Measurements from ENCODE around the gene PFKFB4.

The PFKFB4 gene

GRCh38 chr3:48556796-48557626, at the start of gene PFKFB4:
Gene PFKFB4, minus strand, starts transcription at chr3:48556803. Its CDS starts 26 bp downstream, at chr3:48556777.
- DNase-seq = peak; percentile 97

GRCh38 chr3:48601622-48601994, 45.0 kb upstream of the PFKFB4 start:
- no peak for DNase-seq

- no peak for DNase-seq
Measured at GRCh38 chr3:48600711-48601621, 44.4 kb upstream of the PFKFB4 start.

- no peak for DNase-seq
Measured at GRCh38 chr3:48599509-48600285, 43.1 kb upstream of the PFKFB4 start.

GRCh38 chr3:48599077-48599501, 42.5 kb upstream of the PFKFB4 start:
- no peak for DNase-seq

- DNase-seq = no peak
Measured at GRCh38 chr3:48598323-48599076, 41.9 kb upstream of the PFKFB4 start.

- no peak for DNase-seq
Measured at GRCh38 chr3:48597408-48597800, 40.8 kb upstream of the PFKFB4 start.

- DNase-seq = no peak
Measured at GRCh38 chr3:48596676-48597407, 40.2 kb upstream of the PFKFB4 start.

GRCh38 chr3:48596157-48596556, 39.6 kb upstream of the PFKFB4 start:
- no peak for DNase-seq

- DNase-seq = peak; percentile 54
Measured at GRCh38 chr3:48595526-48596121, 39.0 kb upstream of the PFKFB4 start.

GRCh38 chr3:48595075-48595525, 38.5 kb upstream of the PFKFB4 start, which contains the start of gene COL7A1:
Gene COL7A1, minus strand, starts transcription at chr3:48595329. Its CDS starts 170 bp downstream, at chr3:48595159.
- DNase-seq = peak; percentile 50

GRCh38 chr3:48594417-48595049, 37.9 kb upstream of the PFKFB4 start:
- no peak for DNase-seq

- no peak for DNase-seq
Measured at GRCh38 chr3:48593337-48593736, 36.7 kb upstream of the PFKFB4 start.

- no peak for DNase-seq
Measured at GRCh38 chr3:48592519-48593087, 36.0 kb upstream of the PFKFB4 start.

- no peak for DNase-seq
Measured at GRCh38 chr3:48591886-48592518, 35.4 kb upstream of the PFKFB4 start.

- no peak for DNase-seq
Measured at GRCh38 chr3:48591436-48591835, 34.8 kb upstream of the PFKFB4 start.

GRCh38 chr3:48588230-48588629, 31.6 kb upstream of the PFKFB4 start:
- no peak for DNase-seq

- no peak for DNase-seq
Measured at GRCh38 chr3:48587686-48588085, 31.1 kb upstream of the PFKFB4 start.

GRCh38 chr3:48585411-48585810, 28.8 kb upstream of the PFKFB4 start:
- DNase-seq = no peak
